Measurements from ENCODE around the gene NR5A1. TPM values are rescaled to one million over a fixed set of nuclear protein-coding genes. Genes with fewer than 3 reads are reported as not detected.

Gene NR5A1
- total RNA-seq, 4 donors from 2014 or later = not detected

GRCh38 chr9:124518116-124518515, 10.9 kb upstream of the NR5A1 start:
- Histone ChIP-seq H3K27ac (no peak overlapping the region), H3K9me3 (no peaks in the 10 kb centered on the region), H3K36me3 (peaks cover 0 to 11% (median 0%) of the 10 kb centered on the region in 3 donors), H3K4me1 (no peaks in the 10 kb centered on the region), H3K4me3 (no peak overlapping the region), H3K27me3 (no peaks in the 10 kb centered on the region)
- intact Hi-C loops (cut with DNase I) = no loop called here
- DNase-seq = no peak
- 85 to 87% methylated on average over 4 of the region's 7 CpGs for WGBS, 2 donors
- TF ChIP-seq, protein P1, sequence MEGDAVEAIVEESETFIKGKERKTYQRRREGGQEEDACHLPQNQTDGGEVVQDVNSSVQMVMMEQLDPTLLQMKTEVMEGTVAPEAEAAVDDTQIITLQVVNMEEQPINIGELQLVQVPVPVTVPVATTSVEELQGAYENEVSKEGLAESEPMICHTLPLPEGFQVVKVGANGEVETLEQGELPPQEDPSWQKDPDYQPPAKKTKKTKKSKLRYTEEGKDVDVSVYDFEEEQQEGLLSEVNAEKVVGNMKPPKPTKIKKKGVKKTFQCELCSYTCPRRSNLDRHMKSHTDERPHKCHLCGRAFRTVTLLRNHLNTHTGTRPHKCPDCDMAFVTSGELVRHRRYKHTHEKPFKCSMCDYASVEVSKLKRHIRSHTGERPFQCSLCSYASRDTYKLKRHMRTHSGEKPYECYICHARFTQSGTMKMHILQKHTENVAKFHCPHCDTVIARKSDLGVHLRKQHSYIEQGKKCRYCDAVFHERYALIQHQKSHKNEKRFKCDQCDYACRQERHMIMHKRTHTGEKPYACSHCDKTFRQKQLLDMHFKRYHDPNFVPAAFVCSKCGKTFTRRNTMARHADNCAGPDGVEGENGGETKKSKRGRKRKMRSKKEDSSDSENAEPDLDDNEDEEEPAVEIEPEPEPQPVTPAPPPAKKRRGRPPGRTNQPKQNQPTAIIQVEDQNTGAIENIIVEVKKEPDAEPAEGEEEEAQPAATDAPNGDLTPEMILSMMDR (IDR thresholded peaks at IDR 0.05) = no peak
- no peak for TF ChIP-seq POLR2A (IDR thresholded peaks at IDR 0.05)

GRCh38 chr9:124517600-124517999, 10.4 kb upstream of the NR5A1 start:
- intact Hi-C loops (cut with DNase I) = no loop called here
- Histone ChIP-seq H3K27ac (no peak overlapping the region), H3K4me3 (no peak overlapping the region), H3K4me1 (no peaks in the 10 kb centered on the region), H3K27me3 (peaks cover 0 to 2% (median 0%) of the 10 kb centered on the region in 4 donors), H3K9me3 (no peaks in the 10 kb centered on the region), H3K36me3 (peaks cover 0 to 11% (median 0%) of the 10 kb centered on the region in 3 donors)
- WGBS, 2 donors = 73 to 80% methylated on average over 4 of the region's 5 CpGs
- DNase-seq = no peak
- TF ChIP-seq POLR2A (IDR thresholded peaks at IDR 0.05) = no peak
- TF ChIP-seq, protein P1 (IDR thresholded peaks at IDR 0.05) = no peak

DNA sequence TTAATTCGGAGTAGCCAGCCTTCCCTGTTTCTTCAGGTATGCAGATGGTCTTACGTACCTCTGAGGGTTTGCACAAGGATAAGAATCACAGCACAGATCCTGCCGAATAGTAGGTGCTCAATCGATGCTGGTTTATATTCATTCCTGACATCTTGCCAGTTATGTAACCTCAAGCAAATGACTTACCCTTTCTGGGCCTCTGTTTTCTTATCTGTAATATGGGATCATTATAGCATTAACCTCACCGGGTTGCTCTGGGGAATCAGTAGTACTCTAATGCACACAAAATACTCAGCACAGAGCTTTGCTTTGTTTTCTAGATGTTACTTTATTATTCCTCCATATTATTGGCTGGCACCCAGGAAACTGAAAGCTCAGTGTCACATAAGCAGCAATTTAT, 7.7 kb upstream of the NR5A1 start:
- intact Hi-C loops (cut with DNase I) = no loop called here
- DNase-seq = no peak
- WGBS, 2 donors = 75 to 77% methylated on average over 4 to 5 of the region's 5 CpGs

DNA sequence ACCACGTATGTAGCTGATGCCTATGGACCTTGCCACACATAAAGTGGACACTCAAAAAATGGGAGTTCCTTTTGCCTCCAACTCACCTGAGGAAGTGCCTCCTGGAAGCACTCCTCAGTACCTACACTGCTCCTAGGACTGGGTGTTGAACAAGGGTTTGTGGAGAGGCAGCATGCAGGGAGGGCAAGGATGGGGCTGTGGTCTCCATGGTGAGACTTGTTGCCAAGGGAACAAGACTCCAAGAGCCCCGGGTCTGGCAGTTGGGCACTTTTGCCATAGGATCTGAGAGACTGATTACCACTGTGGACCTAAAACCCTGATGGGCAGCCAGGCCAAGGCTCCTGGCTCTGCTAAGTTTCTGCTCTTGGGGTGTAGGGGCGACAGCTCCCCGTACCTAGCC, 6.9 kb upstream of the NR5A1 start:
- WGBS, 2 donors = 65 to 100% methylated on average over 1 to 3 of the region's 4 CpGs

More for the DNA sequence above, 7.7 kb upstream of the NR5A1 start:
- Histone ChIP-seq H3K4me3 (no peak overlapping the region), H3K27me3 (peaks cover 0 to 8% (median 0%) of the 10 kb centered on the region in 4 donors), H3K9me3 (no peaks in the 10 kb centered on the region), H3K27ac (no peak overlapping the region), H3K4me1 (no peaks in the 10 kb centered on the region), H3K36me3 (no peaks in the 10 kb centered on the region)
- TF ChIP-seq, protein P1 (IDR thresholded peaks at IDR 0.05) = no peak
- no peak for TF ChIP-seq POLR2A (IDR thresholded peaks at IDR 0.05)

DNA sequence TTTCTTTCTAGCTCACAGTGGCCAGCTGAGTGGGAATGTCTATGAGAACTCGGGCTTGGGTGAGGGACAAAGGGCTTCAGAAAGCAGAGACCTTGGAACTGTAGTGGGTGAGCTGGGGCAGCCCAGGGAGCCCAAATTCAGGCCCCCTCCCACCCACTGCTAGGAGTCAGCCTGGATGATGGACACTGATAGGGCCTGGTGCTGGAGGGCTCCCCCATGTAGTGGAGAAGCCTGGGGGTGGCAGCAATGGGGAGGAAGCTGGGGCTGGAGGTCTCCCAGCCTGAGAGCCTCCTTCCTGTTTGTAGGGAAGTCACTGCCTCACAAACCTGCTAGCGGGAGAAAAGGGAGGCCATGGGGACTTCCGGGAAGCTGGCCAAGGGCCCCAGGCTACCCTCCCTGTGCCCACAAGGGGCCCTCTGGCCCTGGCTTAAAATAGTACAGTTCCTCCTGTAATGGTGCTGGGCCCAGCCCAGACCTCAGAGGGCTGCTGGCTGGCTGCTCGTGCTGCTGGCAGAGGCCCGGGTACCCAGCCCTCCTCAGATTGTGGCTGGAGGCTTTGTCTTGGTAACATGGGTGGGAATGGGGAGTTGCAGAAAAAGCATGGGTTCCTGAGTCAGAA, 6.3 kb upstream of the NR5A1 start:
- TF ChIP-seq, protein P1 (IDR thresholded peaks at IDR 0.05) = no peak
- no peak for TF ChIP-seq POLR2A (IDR thresholded peaks at IDR 0.05)
- 33 to 47% methylated on average over 1 to 2 of the region's 5 CpGs for WGBS, 2 donors
- DNase-seq = no peak
- Histone ChIP-seq H3K36me3 (no peaks in the 10 kb centered on the region), H3K27ac (no peak overlapping the region), H3K4me1 (no peaks in the 10 kb centered on the region), H3K27me3 (peaks cover 0 to 8% (median 0%) of the 10 kb centered on the region in 4 donors), H3K4me3 (no peak overlapping the region), H3K9me3 (no peaks in the 10 kb centered on the region)
- intact Hi-C loops (cut with DNase I) = no loop called here

More for the DNA sequence above, 6.9 kb upstream of the NR5A1 start:
- TF ChIP-seq, protein P1 (IDR thresholded peaks at IDR 0.05) = no peak
- TF ChIP-seq POLR2A (IDR thresholded peaks at IDR 0.05) = no peak
- intact Hi-C loops (cut with DNase I) = no loop called here
- H3K27ac ChIP-seq = no peak overlapping the region
- no peaks in the 10 kb centered on the region for H3K36me3 ChIP-seq
- H3K9me3 ChIP-seq = no peaks in the 10 kb centered on the region
- H3K27me3 ChIP-seq = peaks cover 0 to 8% (median 0%) of the 10 kb centered on the region in 4 donors
- H3K4me3 ChIP-seq = no peak overlapping the region
- H3K4me1 ChIP-seq = no peaks in the 10 kb centered on the region
- DNase-seq = no peak
